Gastroesophageal sphincter (tissue), 3 donors: ENCODE results near the gene GNG5.

Source experiments
- CTCF ChIP-seq, 4 experiments: fragments of 200-600 bp in 2 of 4; fragments of 450-650 bp in 2 of 4; sonication (generic) in 1 of 4; IDR thresholded peaks; one replicate each; pipeline ENCODE4 v1.5.1; 2017 to 2019; ENCODE audit warnings: antibody characterized with exemption in 4 of 4, mild to moderate bottlenecking in 2 of 4, moderate library complexity in 2 of 4
- EP300 ChIP-seq: sonication (generic); formaldehyde crosslinking; IDR thresholded peaks from one replicate; pipeline ENCODE4 v1.6.1; 2017; ENCODE audit warnings: antibody characterized with exemption, mild to moderate bottlenecking
- POLR2A ChIP-seq, 2 donors: fragments of 450-650 bp; IDR thresholded peaks; one replicate each; pipeline ENCODE4 v1.6.1; 2017; ENCODE audit warnings: antibody characterized with exemption in 2 of 2, mild to moderate bottlenecking in 2 of 2, moderate library complexity in 1 of 2
- POLR2AphosphoS5 ChIP-seq: sonication (generic); formaldehyde crosslinking; IDR thresholded peaks from one replicate; pipeline ENCODE4 v1.6.1; 2017; ENCODE audit warnings: antibody characterized with exemption

- no peak for TF ChIP-seq CTCF (IDR thresholded peaks at IDR 0.05)
- TF ChIP-seq POLR2A (IDR thresholded peaks at IDR 0.05), result no peak
- no peak for TF ChIP-seq EP300
- TF ChIP-seq POLR2AphosphoS5, result no peak
Measured at GRCh38 chr1:84506729-84507453, 510 bp upstream of the GNG5 start.
